Mucosa of gallbladder (tissue), 1 donor: ENCODE data around the gene TK2. TPM values are rescaled to one million over a fixed set of nuclear protein-coding genes. Genes with fewer than 3 reads are reported as not detected.
"Not testable (repeated sequence)": the region's sequence is repeated elsewhere in the genome, so short reads cannot be mapped to it uniquely, and the experiment has no call there.

Experiments used
- DNase-seq: peaks from one replicate; pipeline ENCODE4 v3.0.0-alpha.2; 2020; ENCODE audit warnings: low spot score
- total RNA-seq: library from RNA; stranded (reverse); gene quantifications from one replicate; pipeline ENCODE4 v1.2.1, GENCODE V29; 2021
- donor health status: DM: no; HTN: no; CAD: no.

TK2 gene
- total RNA-seq, 1 donor from 2014 or later = 38.5 TPM

GRCh38 chr16:66507731-66508239, 42.1 kb downstream of the TK2 start:
- DNase-seq = no peak

GRCh38 chr16:66503612-66504011, 46.3 kb downstream of the TK2 start:
- DNase-seq = no peak

GRCh38 chr16:66503030-66503429, 46.9 kb downstream of the TK2 start:
- DNase-seq = no peak

GRCh38 chr16:66502020-66502913, 47.7 kb downstream of the TK2 start:
- DNase-seq = no peak

GRCh38 chr16:66501563-66501962, 48.4 kb downstream of the TK2 start:
- not testable (repeated sequence) for DNase-seq

GRCh38 chr16:66497921-66498320, 52.0 kb downstream of the TK2 start:
- DNase-seq = not testable (repeated sequence)

GRCh38 chr16:66496226-66496625, 53.7 kb downstream of the TK2 start:
- not testable (repeated sequence) for DNase-seq

- no peak for DNase-seq
Observed at GRCh38 chr16:66495440-66495839, 54.5 kb downstream of the TK2 start.

- no peak for DNase-seq
Observed at GRCh38 chr16:66494916-66495315, 55.0 kb downstream of the TK2 start.

- no peak for DNase-seq
Observed at GRCh38 chr16:66493490-66494401, 56.2 kb downstream of the TK2 start.

GRCh38 chr16:66491716-66492064, 58.2 kb downstream of the TK2 start:
- DNase-seq = no peak

- no peak for DNase-seq
Observed at GRCh38 chr16:66490774-66491715, 58.9 kb downstream of the TK2 start.

- DNase-seq = no peak
Observed at GRCh38 chr16:66489818-66490217, 60.1 kb downstream of the TK2 start.

- DNase-seq = no peak
Observed at GRCh38 chr16:66489385-66489784, 60.5 kb downstream of the TK2 start.

- no peak for DNase-seq
Observed at GRCh38 chr16:66488505-66488904, 61.4 kb downstream of the TK2 start.

GRCh38 chr16:66487580-66488275, 62.2 kb downstream of the TK2 start:
- no peak for DNase-seq

- DNase-seq = no peak
Observed at GRCh38 chr16:66486773-66487579, 62.9 kb downstream of the TK2 start.

GRCh38 chr16:66486199-66486772, 63.6 kb downstream of the TK2 start:
- no peak for DNase-seq

GRCh38 chr16:66485376-66485775, 64.5 kb downstream of the TK2 start:
- no peak for DNase-seq
